ENCODE measurements around the gene EIF4E2. TPM values are rescaled to one million over a fixed set of nuclear protein-coding genes. Genes with fewer than 3 reads are reported as not detected.

The EIF4E2 gene
- total and polyA plus RNA-seq, 2 of the 13 experiments (the other 11 are each of a cell fraction or from before 2014, with no cell fraction given): 25.0 to 101 TPM

- TF ChIP-seq ATM (IDR thresholded peaks at IDR 0.05; ENCODE audit: borderline replicate concordance) (no peak), NR2F2 (IDR thresholded peaks at IDR 0.05; ENCODE audit: borderline replicate concordance, low read depth) (no peak), NR2C2 (CRISPR knock-in tag; IDR thresholded peaks at IDR 0.05; ENCODE audit: borderline replicate concordance) (no peak), FUBP1 (CRISPR knock-in tag; IDR thresholded peaks at IDR 0.05; ENCODE audit: borderline replicate concordance) (no peak), HOXA7 (CRISPR knock-in tag; IDR thresholded peaks at IDR 0.05) (no peak), ZNF788 (CRISPR knock-in tag; IDR thresholded peaks at IDR 0.05; ENCODE audit: borderline replicate concordance) (0 out of 2 replicates have a peak, but pooled peaks have one; percentile 1), MAF1 (CRISPR knock-in tag; IDR thresholded peaks at IDR 0.05; ENCODE audit: borderline replicate concordance) (0 out of 2 replicates have a peak, but pooled peaks have one; percentile 11), HOXA3 (CRISPR knock-in tag; IDR thresholded peaks at IDR 0.05) (peak; percentile 42; the same call in 1 of the 2 replicates), ZNF234 (CRISPR knock-in tag; conservative IDR thresholded peaks at IDR 0.05) (0 out of 2 replicates have a peak, but pooled peaks have one; percentile 56), SAFB2 (CRISPR knock-in tag; IDR thresholded peaks at IDR 0.05; ENCODE audit: borderline replicate concordance, low read depth) (0 out of 2 replicates have a peak, but pooled peaks have one; percentile 60), ZNF770 (CRISPR knock-in tag; IDR thresholded peaks at IDR 0.05) (peak; percentile 75; the same call in 1 of the 2 replicates), GATAD1 (CRISPR knock-in tag; IDR thresholded peaks at IDR 0.05) (0 out of 2 replicates have a peak, but pooled peaks have one; percentile 25), ASH2L (IDR thresholded peaks at IDR 0.05; ENCODE audit: insufficient read length, low read depth, low read length) (peak; percentile 36), CCDC6 (CRISPR knock-in tag; IDR thresholded peaks at IDR 0.05) (peak; percentile 21; the same call in 1 of the 2 replicates), ELF3 (CRISPR knock-in tag; IDR thresholded peaks at IDR 0.05) (no peak), ARHGAP35 (CRISPR knock-in tag; IDR thresholded peaks at IDR 0.05; ENCODE audit: borderline replicate concordance) (no peak), LCORL (IDR thresholded peaks at IDR 0.05) (no peak), LCORL (CRISPR knock-in tag; IDR thresholded peaks at IDR 0.05) (no peak)
These were observed 26.5 kb upstream of the EIF4E2 start (continued) for GRCh38 chr2:232523682-232524597.

Measured in HepG2 (cell line).